ENCODE results near the gene ARHGAP10.
"Not testable (repeated sequence)": the region's sequence is repeated elsewhere in the genome, so short reads cannot be mapped to it uniquely, and the experiment has no call there.

The ARHGAP10 gene

GRCh38 chr4:147960971-147961370 is 229.1 kb downstream of the ARHGAP10 start:
- no peak for DNase-seq

GRCh38 chr4:147963839-147964238 is 232.0 kb downstream of the ARHGAP10 start:
- DNase-seq, result no peak

- no peak for DNase-seq
These were observed 232.5 kb downstream of the ARHGAP10 start for GRCh38 chr4:147964266-147964880.

GRCh38 chr4:147965056-147965455 is 233.2 kb downstream of the ARHGAP10 start:
- no peak for DNase-seq

- DNase-seq, result no peak
These were observed 234.0 kb downstream of the ARHGAP10 start for GRCh38 chr4:147965873-147966272.

- DNase-seq, result no peak
These were observed 236.8 kb downstream of the ARHGAP10 start for GRCh38 chr4:147968641-147969040.

- DNase-seq, result no peak
These were observed 237.9 kb downstream of the ARHGAP10 start for GRCh38 chr4:147969573-147970385.

GRCh38 chr4:147971116-147971515 is 239.2 kb downstream of the ARHGAP10 start:
- DNase-seq, result no peak

GRCh38 chr4:147975325-147975724 is 243.4 kb downstream of the ARHGAP10 start:
- no peak for DNase-seq

GRCh38 chr4:147975933-147976928 is 244.3 kb downstream of the ARHGAP10 start:
- no peak for DNase-seq

- no peak for DNase-seq
These were observed 248.7 kb downstream of the ARHGAP10 start for GRCh38 chr4:147980586-147980985.

- no peak for DNase-seq
These were observed 249.4 kb downstream of the ARHGAP10 start for GRCh38 chr4:147981305-147981704.

GRCh38 chr4:147984065-147984777 is 252.3 kb downstream of the ARHGAP10 start:
- peak; percentile 27 for DNase-seq

- no peak for DNase-seq
These were observed 252.9 kb downstream of the ARHGAP10 start for GRCh38 chr4:147984778-147985138.

- no peak for DNase-seq
These were observed 253.5 kb downstream of the ARHGAP10 start for GRCh38 chr4:147985376-147985775.

- no peak for DNase-seq
These were observed 255.4 kb downstream of the ARHGAP10 start for GRCh38 chr4:147987252-147987651.

- DNase-seq, result no peak
These were observed 259.8 kb downstream of the ARHGAP10 start for GRCh38 chr4:147991543-147992283.

- no peak for DNase-seq
These were observed 262.2 kb downstream of the ARHGAP10 start for GRCh38 chr4:147994076-147994475.

- DNase-seq, result no peak
These were observed 262.9 kb downstream of the ARHGAP10 start for GRCh38 chr4:147994491-147995385.

- no peak for DNase-seq
These were observed 265.0 kb downstream of the ARHGAP10 start for GRCh38 chr4:147996859-147997258.

- DNase-seq, result not testable (repeated sequence)
These were observed 268.1 kb downstream of the ARHGAP10 start for GRCh38 chr4:148000038-148000437.
